GM12872 (cell line): ENCODE measurements around the gene ANKRD33.

ENCODE experiments used
- TF ChIP-seq, protein P1 (sequence below): IDR thresholded peaks from 3 replicates; pipeline ENCODE4 v1.5.1; 2011; ENCODE audit warnings: low read depth, mild to moderate bottlenecking, low read length, moderate library complexity; ENCODE audit not compliant: insufficient read depth

Gene ANKRD33, protein sequence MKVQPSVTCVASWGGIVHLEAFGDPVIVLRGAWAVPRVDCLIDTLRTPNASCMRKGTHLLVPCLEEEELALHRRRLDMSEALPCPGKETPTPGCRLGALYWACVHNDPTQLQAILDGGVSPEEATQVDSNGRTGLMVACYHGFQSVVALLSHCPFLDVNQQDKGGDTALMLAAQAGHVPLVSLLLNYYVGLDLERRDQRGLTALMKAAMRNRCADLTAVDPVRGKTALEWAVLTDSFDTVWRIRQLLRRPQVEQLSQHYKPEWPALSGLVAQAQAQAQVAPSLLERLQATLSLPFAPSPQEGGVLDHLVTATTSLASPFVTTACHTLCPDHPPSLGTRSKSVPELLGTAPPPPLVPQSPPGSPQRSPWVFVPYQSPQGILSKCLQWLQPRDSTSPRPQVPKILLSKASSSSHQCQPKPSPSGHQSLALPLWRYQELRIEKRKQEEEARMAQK

DNA sequence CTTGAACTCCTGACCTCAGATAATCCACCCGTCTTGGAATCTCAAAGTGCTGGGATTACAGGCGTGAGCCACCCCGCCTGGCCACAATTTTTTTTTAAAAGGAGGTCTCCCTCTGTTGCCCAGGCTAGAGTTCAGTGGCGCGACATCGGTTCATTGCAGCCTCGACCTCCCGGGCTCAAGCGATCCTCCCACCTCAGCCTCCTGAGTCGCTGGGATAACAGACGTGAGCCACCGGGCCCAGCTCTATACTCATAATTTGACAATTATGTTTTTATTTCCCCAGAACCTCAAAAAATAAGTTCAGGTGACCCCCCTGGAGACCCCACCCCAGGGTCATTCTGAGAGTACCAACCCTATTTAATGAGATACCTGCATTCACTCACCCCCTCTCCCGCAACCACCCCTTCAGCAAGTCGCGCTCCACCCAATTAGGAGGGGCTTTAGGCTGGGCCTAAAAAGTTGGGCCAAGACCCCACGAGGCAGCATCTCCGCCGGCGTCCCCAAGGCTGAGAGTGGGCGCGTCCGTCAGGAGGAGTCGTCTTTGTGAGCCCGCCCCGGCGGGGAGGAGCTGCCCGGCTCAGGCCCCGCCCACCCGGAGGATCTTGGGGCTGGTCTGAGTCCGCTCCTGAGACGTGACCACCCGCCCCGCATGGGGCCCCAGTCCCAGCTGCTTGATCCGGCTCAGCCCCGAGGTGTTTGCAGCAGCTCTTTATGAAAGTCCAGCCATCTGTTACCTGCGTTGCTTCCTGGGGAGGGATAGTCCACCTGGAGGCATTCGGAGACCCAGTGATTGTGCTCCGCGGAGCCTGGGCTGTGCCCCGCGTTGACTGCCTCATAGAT, at the start of gene ANKRD33:
Gene ANKRD33 (plus strand): TSS at position 628 of the 840 bp plus-strand sequence. CDS start 84 bp downstream, at position 712.
- TF ChIP-seq, protein P1, sequence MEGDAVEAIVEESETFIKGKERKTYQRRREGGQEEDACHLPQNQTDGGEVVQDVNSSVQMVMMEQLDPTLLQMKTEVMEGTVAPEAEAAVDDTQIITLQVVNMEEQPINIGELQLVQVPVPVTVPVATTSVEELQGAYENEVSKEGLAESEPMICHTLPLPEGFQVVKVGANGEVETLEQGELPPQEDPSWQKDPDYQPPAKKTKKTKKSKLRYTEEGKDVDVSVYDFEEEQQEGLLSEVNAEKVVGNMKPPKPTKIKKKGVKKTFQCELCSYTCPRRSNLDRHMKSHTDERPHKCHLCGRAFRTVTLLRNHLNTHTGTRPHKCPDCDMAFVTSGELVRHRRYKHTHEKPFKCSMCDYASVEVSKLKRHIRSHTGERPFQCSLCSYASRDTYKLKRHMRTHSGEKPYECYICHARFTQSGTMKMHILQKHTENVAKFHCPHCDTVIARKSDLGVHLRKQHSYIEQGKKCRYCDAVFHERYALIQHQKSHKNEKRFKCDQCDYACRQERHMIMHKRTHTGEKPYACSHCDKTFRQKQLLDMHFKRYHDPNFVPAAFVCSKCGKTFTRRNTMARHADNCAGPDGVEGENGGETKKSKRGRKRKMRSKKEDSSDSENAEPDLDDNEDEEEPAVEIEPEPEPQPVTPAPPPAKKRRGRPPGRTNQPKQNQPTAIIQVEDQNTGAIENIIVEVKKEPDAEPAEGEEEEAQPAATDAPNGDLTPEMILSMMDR = no peak

- TF ChIP-seq, protein P1 = no peak
These were observed 49.1 kb upstream of the ANKRD33 start for GRCh38 chr12:51838762-51839161.

- TF ChIP-seq, protein P1 = no peak
These were observed 48.5 kb upstream of the ANKRD33 start for GRCh38 chr12:51839310-51839947.

GRCh38 chr12:51840966-51841365, 46.9 kb upstream of the ANKRD33 start:
- TF ChIP-seq, protein P1 = no peak

- TF ChIP-seq, protein P1 = no peak
These were observed 46.2 kb upstream of the ANKRD33 start for GRCh38 chr12:51841727-51842126.

- TF ChIP-seq, protein P1 = no peak
These were observed 43.0 kb upstream of the ANKRD33 start for GRCh38 chr12:51844854-51845253.

DNA sequence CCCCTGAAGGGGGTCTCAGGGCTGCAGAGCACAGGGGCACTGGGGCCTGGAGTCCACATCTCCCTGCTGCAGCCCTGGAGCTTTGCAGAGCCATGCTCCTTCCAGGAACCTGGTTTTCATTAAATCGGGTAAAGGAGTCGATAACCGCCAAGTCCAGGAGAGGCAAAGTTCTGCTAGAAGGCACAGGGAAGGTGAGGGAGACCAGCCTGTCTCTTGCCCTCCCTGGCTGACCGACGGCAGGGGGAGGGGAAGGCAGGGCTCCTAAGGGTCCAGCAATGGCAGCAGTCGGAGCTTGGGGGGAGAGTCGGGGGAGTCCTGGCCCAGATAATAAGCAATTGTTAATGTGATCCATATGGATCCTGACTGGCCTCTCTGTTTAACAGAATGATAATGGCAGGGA, 42.4 kb upstream of the ANKRD33 start:
- TF ChIP-seq, protein P1 = no peak
